ENCODE measurements around the gene SLX4.

Gene SLX4

DNA sequence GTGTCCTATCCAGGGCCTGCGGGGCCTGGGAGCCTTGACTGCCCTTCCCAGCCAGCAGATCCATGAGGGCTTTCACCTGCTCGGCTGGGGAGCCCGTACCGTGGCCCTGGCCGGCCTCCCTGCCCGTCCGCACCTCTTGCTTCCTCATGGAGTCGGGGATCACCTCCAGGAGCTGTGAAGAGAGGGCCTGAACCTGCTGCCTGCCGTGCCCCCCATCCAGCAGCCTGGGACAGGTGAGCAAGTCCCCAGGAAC lies 46.6 kb downstream of the SLX4 start:
- TF ChIP-seq, protein P1, sequence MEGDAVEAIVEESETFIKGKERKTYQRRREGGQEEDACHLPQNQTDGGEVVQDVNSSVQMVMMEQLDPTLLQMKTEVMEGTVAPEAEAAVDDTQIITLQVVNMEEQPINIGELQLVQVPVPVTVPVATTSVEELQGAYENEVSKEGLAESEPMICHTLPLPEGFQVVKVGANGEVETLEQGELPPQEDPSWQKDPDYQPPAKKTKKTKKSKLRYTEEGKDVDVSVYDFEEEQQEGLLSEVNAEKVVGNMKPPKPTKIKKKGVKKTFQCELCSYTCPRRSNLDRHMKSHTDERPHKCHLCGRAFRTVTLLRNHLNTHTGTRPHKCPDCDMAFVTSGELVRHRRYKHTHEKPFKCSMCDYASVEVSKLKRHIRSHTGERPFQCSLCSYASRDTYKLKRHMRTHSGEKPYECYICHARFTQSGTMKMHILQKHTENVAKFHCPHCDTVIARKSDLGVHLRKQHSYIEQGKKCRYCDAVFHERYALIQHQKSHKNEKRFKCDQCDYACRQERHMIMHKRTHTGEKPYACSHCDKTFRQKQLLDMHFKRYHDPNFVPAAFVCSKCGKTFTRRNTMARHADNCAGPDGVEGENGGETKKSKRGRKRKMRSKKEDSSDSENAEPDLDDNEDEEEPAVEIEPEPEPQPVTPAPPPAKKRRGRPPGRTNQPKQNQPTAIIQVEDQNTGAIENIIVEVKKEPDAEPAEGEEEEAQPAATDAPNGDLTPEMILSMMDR (IDR thresholded peaks at IDR 0.05; ENCODE audit: control insufficient read depth, extremely low read depth, insufficient read depth), result no peak
- H3K4me3 ChIP-seq (ENCODE audit: low read depth, low read length), result no peak overlapping the region
- no peak for DNase-seq (ENCODE audit: low read depth)

DNA sequence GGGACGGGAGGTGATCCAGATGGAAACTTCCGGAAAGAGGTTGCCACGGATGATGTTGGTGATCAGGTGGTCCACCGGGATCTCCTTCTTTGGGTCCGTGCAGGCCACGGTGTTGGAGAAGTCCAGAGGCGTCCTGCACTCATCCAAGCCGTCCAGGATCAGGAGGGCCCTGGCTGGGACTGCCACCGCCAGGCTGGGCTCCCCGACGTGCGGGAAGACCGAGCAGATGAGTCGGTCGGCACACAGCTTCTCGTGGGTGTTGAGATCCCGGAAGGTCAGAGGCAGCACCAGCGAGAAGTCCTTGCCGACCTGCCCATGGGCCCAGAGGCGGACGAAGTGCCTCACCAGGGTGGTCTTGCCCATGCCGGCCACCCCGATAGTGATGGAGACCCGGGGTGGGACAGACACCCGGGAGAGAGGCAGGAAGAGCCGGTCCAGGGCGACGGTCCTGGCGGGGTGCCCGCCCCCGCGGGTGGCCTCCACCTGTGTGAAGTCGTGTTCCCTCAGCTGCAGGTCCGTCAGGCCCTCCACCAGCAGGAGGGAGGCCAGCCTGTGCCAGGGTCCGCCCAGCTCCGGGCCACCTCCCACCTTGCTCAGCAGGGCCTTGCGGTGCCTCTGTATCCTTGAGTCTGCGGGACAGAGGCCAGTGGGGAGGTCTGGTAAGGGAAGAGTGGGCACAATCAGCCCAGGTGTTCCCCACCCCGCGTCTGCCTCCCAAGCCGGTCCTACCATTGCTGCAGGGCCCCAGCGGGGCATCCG lies 47.1 kb downstream of the SLX4 start:
- no peak overlapping the region for H3K4me3 ChIP-seq (ENCODE audit: low read depth, low read length)
- DNase-seq (ENCODE audit: low read depth), result no peak
- TF ChIP-seq, protein P1 (IDR thresholded peaks at IDR 0.05; ENCODE audit: control insufficient read depth, extremely low read depth, insufficient read depth), result no peak

DNA sequence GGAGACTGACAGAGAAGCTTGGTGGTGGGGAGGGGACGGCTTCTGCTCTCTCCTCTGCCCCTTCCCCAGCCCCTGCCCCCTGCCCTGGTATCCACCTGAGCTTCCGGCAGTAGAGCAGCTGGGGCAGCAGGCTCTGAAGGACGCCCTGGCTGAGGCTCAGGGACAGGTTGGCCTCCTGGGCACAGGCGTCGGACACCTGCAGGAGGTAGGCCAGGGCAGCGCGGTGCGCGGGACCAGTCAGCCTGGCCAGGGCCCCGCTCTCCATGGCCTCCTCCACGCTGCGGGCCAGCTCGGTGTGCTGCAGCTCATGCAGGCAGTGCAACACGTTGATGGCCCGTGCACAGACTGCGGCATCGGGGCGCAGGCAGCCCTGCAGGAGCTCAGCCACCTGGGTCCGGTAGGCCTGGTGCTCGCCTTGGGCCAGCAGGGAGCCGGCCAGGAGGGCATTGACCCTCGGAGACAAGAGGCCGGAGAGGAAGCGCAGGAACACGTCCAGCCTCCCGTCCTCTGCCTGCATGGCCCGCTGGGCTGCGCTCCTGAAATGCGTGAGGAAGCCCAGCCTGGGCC lies 48.4 kb downstream of the SLX4 start:
- no peak overlapping the region for H3K4me3 ChIP-seq (ENCODE audit: low read depth, low read length)
- DNase-seq (ENCODE audit: low read depth), result no peak
- TF ChIP-seq, protein P1 (IDR thresholded peaks at IDR 0.05; ENCODE audit: control insufficient read depth, extremely low read depth, insufficient read depth), result no peak

DNA sequence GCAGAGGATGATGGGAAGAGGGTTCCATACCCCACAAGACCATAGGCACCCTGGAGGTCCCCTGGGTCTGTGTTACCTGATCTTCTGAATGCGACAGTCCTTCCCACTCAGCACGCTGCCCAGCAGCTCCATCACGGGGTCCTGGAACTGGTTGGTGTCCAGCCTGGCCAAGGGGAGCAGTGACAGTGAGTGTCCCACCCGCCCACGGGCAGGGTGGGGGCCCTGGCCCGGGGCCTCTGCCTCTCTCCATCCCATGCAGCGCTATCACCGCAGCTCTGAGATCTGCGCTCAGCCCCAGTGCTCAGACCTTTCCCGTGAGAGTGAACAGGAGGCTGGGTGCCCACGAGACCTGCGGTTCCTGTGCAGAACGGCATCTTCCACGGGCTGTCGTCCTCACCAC lies 49.8 kb downstream of the SLX4 start:
- no peak overlapping the region for H3K4me3 ChIP-seq (ENCODE audit: low read depth, low read length)
- DNase-seq (ENCODE audit: low read depth), result no peak
- TF ChIP-seq, protein P1 (IDR thresholded peaks at IDR 0.05; ENCODE audit: control insufficient read depth, extremely low read depth, insufficient read depth), result no peak

DNA sequence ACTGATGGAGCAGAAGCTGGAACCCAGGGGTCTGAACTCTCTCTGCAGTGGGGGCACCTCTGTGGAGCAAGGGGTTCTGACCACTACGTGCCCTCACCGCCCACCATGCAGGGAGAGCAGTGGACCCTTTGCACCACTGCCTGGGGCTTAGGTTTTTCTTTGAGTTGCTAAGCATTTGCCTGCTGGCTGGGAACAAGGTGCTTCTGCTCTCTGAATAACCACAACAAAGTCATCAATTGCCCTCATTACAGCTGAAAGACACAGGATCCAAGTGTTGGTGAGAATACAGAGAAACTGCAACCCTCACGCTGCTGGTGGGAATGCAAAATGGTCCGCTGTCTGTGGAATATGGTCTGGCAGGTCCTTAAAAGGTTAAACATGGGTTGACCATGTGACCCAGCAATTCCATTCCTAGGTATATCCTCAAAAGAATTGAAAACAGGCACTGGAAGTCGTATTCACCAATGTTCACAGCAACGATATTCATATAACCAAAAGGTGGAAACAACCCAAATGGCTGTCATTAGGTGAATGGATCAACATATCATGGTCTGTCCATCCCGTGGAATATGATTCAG lies 57.0 kb downstream of the SLX4 start:
- DNase-seq (ENCODE audit: low read depth), result no peak
- TF ChIP-seq, protein P1 (IDR thresholded peaks at IDR 0.05; ENCODE audit: control insufficient read depth, extremely low read depth, insufficient read depth), result no peak
- H3K4me3 ChIP-seq (ENCODE audit: low read depth, low read length), result no peak overlapping the region

DNA sequence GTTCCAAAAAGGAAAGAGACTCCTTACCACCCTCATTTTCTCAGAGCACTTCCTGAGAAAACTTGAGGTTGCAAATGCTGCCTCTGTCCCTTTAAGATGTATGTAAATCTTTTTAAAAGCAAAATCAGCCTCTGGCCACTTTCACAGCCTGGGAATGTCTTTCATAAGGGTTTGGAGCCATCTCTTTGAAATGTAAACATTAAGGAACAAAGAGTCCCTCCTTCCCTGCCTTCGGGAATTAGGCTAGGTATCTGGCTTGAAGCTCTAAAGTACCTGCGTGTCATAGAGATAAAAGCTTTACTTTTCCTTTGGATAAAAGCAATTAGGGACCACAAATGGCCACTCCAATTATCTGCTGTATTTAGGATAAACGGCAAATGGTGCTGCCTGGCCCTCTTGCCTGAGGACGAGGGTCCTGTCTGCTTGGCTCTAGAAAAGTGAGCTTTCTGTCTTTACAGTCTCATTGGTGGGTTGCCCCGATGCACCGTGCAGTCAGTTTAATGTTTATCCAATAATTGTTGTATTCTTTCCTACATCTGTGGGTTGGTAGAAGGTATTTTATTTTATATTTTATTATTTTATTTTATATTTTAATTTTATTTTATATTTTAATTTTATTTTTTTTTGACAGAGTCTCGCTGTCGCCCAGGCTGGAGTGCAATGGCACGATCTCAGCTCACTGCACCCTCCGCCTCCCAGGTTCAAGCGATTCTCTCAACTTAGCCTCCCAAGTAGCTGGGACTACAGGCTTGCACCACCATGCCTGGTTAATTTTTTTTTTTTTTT lies 58.1 kb downstream of the SLX4 start:
- TF ChIP-seq, protein P1 (IDR thresholded peaks at IDR 0.05; ENCODE audit: control insufficient read depth, extremely low read depth, insufficient read depth), result no peak
- peak overlapping the region; percentile 34 for H3K4me3 ChIP-seq (ENCODE audit: low read depth, low read length)
- DNase-seq (ENCODE audit: low read depth), result peak; percentile 90

Measured in LNCaP clone FGC (cell line).